HCT116 (cell line): ENCODE measurements around the gene TMEM106C. TPM values are rescaled to one million over a fixed set of nuclear protein-coding genes. Genes with fewer than 3 reads are reported as not detected.

Source experiments
- ATAC-seq: fragments of 200-7000 bp; cut with Tn5 transposase; 2 replicates; pipeline ENCODE4 v1.9.1; 2020; ENCODE audit warnings: mild to moderate bottlenecking, moderate library complexity
- BruUV-seq: library from RNA; stranded (reverse); fragments of 400-500 nt; replicated peaks from 2 replicates; lab custom pipeline; 2021; lab: Mats Ljungman, UMichigan
- CTCF ChIA-PET: fragments of 300-600 bp; sonication (Branson Sonifier 250); formaldehyde crosslinking; loops from one replicate; lab custom pipeline; 2021; ENCODE audit warnings: antibody characterized with exemption; lab: Charles Lee
- POLR2A ChIA-PET: fragments of 300-600, 350-600 bp; sonication (Branson Sonifier 250); formaldehyde crosslinking; loops from one replicate; lab custom pipeline; 2021; ENCODE audit warnings: antibody characterized with exemption; lab: Charles Lee
- RAD21 ChIA-PET, 2 experiments: fragments of 300-600 bp; sonication (Branson Sonifier 250); formaldehyde crosslinking; loops; one replicate each; lab custom pipeline; 2023; ENCODE audit warnings: low total read pairs in 2 of 2; ENCODE audit not compliant: uncharacterized antibody in 2 of 2, unreplicated experiment in 2 of 2, low non-redundant PET in 1 of 2; lab: Charles Lee
- DNase-seq: peaks from one replicate; pipeline ENCODE4 v3.0.0-alpha.2; 2010; ENCODE audit warnings: low read depth, low spot score
- H2AFZ ChIP-seq: fragments of 200-600 bp; shearing (Covaris generic), sonication (generic); 2 replicates; pipeline ENCODE4 v1.6.1; 2017; ENCODE audit warnings: low read depth, mixed run types, mixed read lengths, antibody characterized with exemption, low read length; ENCODE audit not compliant: poor library complexity, severe bottlenecking
- H3K27ac ChIP-seq: 2 replicates; pipeline ENCODE4 v1.5.1; 2012; ENCODE audit warnings: low read depth, low read length
- H3K27me3 ChIP-seq: fragments of 200-600 bp; sonication (generic); 2 replicates; pipeline ENCODE4 v1.6.1; 2016; ENCODE audit warnings: mixed run types, low read length, mixed read lengths; ENCODE audit not compliant: insufficient read depth
- H3K36me3 ChIP-seq, 2 experiments: fragments of 200-500 bp in 1 of 2; fragments of 200-600 bp in 1 of 2; sonication (Bioruptor generic) in 1 of 2; sonication (generic) in 1 of 2; 2 replicates each; pipeline versions ENCODE4 v1.5.1 to v1.6.1; 2014 to 2016; ENCODE audit warnings: low read length in 2 of 2, inconsistent platforms in 1 of 2, mixed read lengths in 1 of 2, mixed run types in 1 of 2; ENCODE audit not compliant: insufficient read depth in 2 of 2, control insufficient read depth in 1 of 2
- H3K4me1 ChIP-seq, 2 experiments: fragments of 200-600 bp in 1 of 2; sonication (generic) in 1 of 2; 2 replicates each; pipeline versions ENCODE4 v1.5.1 to v1.6.1; 2012 to 2017; ENCODE audit warnings: low read length in 2 of 2, inconsistent platforms in 1 of 2, mild to moderate bottlenecking in 1 of 2, mixed read lengths in 1 of 2, mixed run types in 1 of 2, moderate library complexity in 1 of 2; ENCODE audit not compliant: insufficient read depth in 2 of 2, control insufficient read depth in 1 of 2
- H3K4me2 ChIP-seq: fragments of 200-600 bp; sonication (generic); 2 replicates; pipeline ENCODE4 v1.6.1; 2017; ENCODE audit warnings: mixed run types, low read length, mixed read lengths
- H3K4me3 ChIP-seq, 2 experiments: fragments of 200-600 bp in 1 of 2; sonication (generic) in 1 of 2; replicated peaks in 1 of 2; 2 replicates each; pipeline ENCODE4 v1.5.1; 2011 to 2016; ENCODE audit warnings: low read length in 2 of 2, control low read depth in 1 of 2, low read depth in 1 of 2, mild to moderate bottlenecking in 1 of 2, mixed read lengths in 1 of 2, mixed run types in 1 of 2
- H3K79me2 ChIP-seq: fragments of 200-600 bp; sonication (generic); 2 replicates; pipeline ENCODE4 v1.6.1; 2017; ENCODE audit warnings: mild to moderate bottlenecking, mixed run types, low read length, moderate library complexity, mixed read lengths; ENCODE audit not compliant: insufficient read depth
- H3K9ac ChIP-seq: fragments of 200-600 bp; sonication (generic); 2 replicates; pipeline ENCODE4 v1.6.1; 2016; ENCODE audit warnings: low read length, mixed read lengths
- H3K9me2 ChIP-seq: fragments of 200-600 bp; sonication (generic), shearing (Covaris generic); 2 replicates; pipeline ENCODE4 v1.6.1; 2017; ENCODE audit warnings: mixed run types, mild to moderate bottlenecking, moderate library complexity; ENCODE audit not compliant: insufficient read depth
- H3K9me3 ChIP-seq, 2 experiments: fragments of 200-500 bp in 1 of 2; fragments of 200-600 bp in 1 of 2; sonication (Bioruptor generic) in 1 of 2; sonication (generic) in 1 of 2; 2 replicates each; pipeline ENCODE4 v1.6.1; 2014 to 2017; ENCODE audit warnings: low read length in 2 of 2, mixed read lengths in 2 of 2, inconsistent platforms in 1 of 2, low read depth in 1 of 2, mild to moderate bottlenecking in 1 of 2, mixed run types in 1 of 2, moderate library complexity in 1 of 2; ENCODE audit not compliant: control insufficient read depth in 1 of 2, insufficient read depth in 1 of 2
- H4K20me1 ChIP-seq: fragments of 200-600 bp; sonication (generic), shearing (Covaris generic); 2 replicates; pipeline ENCODE4 v1.6.1; 2017; ENCODE audit warnings: mixed run types, mild to moderate bottlenecking, moderate library complexity; ENCODE audit not compliant: insufficient read depth
- CBX3 ChIP-seq: IDR thresholded peaks from 2 replicates; pipeline ENCODE4 v1.6.1; 2012; ENCODE audit warnings: low read depth
- CEBPB ChIP-seq: IDR thresholded peaks from 2 replicates; pipeline ENCODE4 v1.6.1; 2012; ENCODE audit warnings: low read depth
- CTCF ChIP-seq, 3 experiments: fragments of 200-600 bp in 1 of 3; sonication (generic) in 1 of 3; IDR thresholded peaks in 2 of 3; conservative IDR thresholded peaks in 1 of 3; 2 replicates each; pipeline ENCODE4 v1.5.1; 2012 to 2017; ENCODE audit warnings: low read depth in 2 of 3, low read length in 2 of 3, antibody characterized with exemption in 1 of 3, borderline replicate concordance in 1 of 3, control low read depth in 1 of 3, mild to moderate bottlenecking in 1 of 3, mixed read lengths in 1 of 3, mixed run types in 1 of 3, moderate library complexity in 1 of 3; ENCODE audit not compliant: insufficient read depth in 1 of 3
- EGR1 ChIP-seq: IDR thresholded peaks from 2 replicates; pipeline ENCODE4 v1.6.1; 2012; ENCODE audit warnings: low read depth
- ELF1 ChIP-seq: IDR thresholded peaks from 2 replicates; pipeline ENCODE4 v1.6.1; 2012; ENCODE audit warnings: low read depth, borderline replicate concordance
- FOSL1 ChIP-seq: IDR thresholded peaks from 2 replicates; pipeline ENCODE4 v1.6.1; 2012; ENCODE audit warnings: low read depth
- JUND ChIP-seq: IDR thresholded peaks from 2 replicates; pipeline ENCODE4 v1.6.1; 2012
- MAX ChIP-seq: IDR thresholded peaks from 2 replicates; pipeline ENCODE4 v1.6.1; 2012
- POLR2A ChIP-seq: IDR thresholded peaks from 2 replicates; pipeline ENCODE4 v1.7.0; 2011; ENCODE audit warnings: borderline replicate concordance; ENCODE audit not compliant: insufficient read depth, insufficient read length; ENCODE audit errors: extremely low read depth
- POLR2AphosphoS5 ChIP-seq: IDR thresholded peaks from 2 replicates; pipeline ENCODE4 v1.6.1; 2011; ENCODE audit warnings: mild to moderate bottlenecking, low read depth, low read length, moderate library complexity
- RAD21 ChIP-seq: IDR thresholded peaks from 2 replicates; pipeline ENCODE4 v1.6.1; 2012; ENCODE audit warnings: low read depth, mild to moderate bottlenecking
- REST ChIP-seq: IDR thresholded peaks from 2 replicates; pipeline ENCODE4 v1.6.1; 2012; ENCODE audit warnings: low read depth
- SIN3A ChIP-seq: IDR thresholded peaks from 2 replicates; pipeline ENCODE4 v1.6.1; 2012; ENCODE audit warnings: low read depth
- SP1 ChIP-seq: IDR thresholded peaks from 2 replicates; pipeline ENCODE4 v1.6.1; 2012; ENCODE audit warnings: low read depth
- SRF ChIP-seq: IDR thresholded peaks from 2 replicates; pipeline ENCODE4 v1.6.1; 2012; ENCODE audit warnings: low read depth
- TCF7L2 ChIP-seq: IDR thresholded peaks from 2 replicates; pipeline ENCODE4 v1.7.0; 2011; ENCODE audit warnings: borderline replicate concordance, inconsistent platforms; ENCODE audit not compliant: insufficient read depth, insufficient read length; ENCODE audit errors: extremely low read depth
- YY1 ChIP-seq: IDR thresholded peaks from 2 replicates; pipeline ENCODE4 v1.6.1; 2011; ENCODE audit warnings: low read length, low read depth, moderate library complexity, mild to moderate bottlenecking; ENCODE audit not compliant: insufficient replicate concordance; ENCODE audit errors: extremely low read depth
- ZBTB33 ChIP-seq: IDR thresholded peaks from 2 replicates; pipeline ENCODE4 v1.6.1; 2011; ENCODE audit warnings: mild to moderate bottlenecking, low read length, moderate library complexity; ENCODE audit not compliant: insufficient replicate concordance; ENCODE audit errors: extremely low read depth
- intact Hi-C: fragments of 100-400 bp; cut with micrococcal nuclease; formaldehyde crosslinking; loops from 2 replicates; pipeline ENCODE4 v1.10.0; 2022
- total RNA-seq: library from RNA; stranded (reverse); gene quantifications from one replicate; pipeline ENCODE4 v1.2.1, GENCODE V29; 2021; ENCODE audit not compliant: unreplicated experiment

The TMEM106C gene
- total RNA-seq, 1 experiment from 2014 or later = 94.7 TPM

GRCh38 chr12:47969845-47970244 lies 6.4 kb downstream of the TMEM106C start:
- H3K9ac ChIP-seq = no peak overlapping the region
- no peaks in the 10 kb centered on the region for H3K9me3 ChIP-seq
- ChIA-PET POLR2A (no interaction called here), CTCF (no interaction called here), RAD21 (no interaction called here)
- H3K9me2 ChIP-seq = no peaks in the 10 kb centered on the region
- DNase-seq = no peak
- H3K36me3 ChIP-seq = peaks cover 20 to 25% of the 10 kb centered on the region in 2 experiments; a peak in 3 of 4 replicates
- no peak overlapping the region for H2AFZ ChIP-seq
- no peak for ATAC-seq
- H3K79me2 ChIP-seq = no peaks in the 10 kb centered on the region
- intact Hi-C loops = no loop called here
- no TSS peak for BruUV-seq
- no peaks in the 10 kb centered on the region for H4K20me1 ChIP-seq
- no peaks in the 10 kb centered on the region for H3K4me1 ChIP-seq
- H3K4me3 ChIP-seq = no peak overlapping the region
- H3K27ac ChIP-seq = no peak overlapping the region
- no peak overlapping the region for H3K4me2 ChIP-seq
- no peaks in the 10 kb centered on the region for H3K27me3 ChIP-seq
- TF ChIP-seq RAD21 (no peak), POLR2AphosphoS5 (no peak), FOSL1 (no peak), YY1 (no peak), CEBPB (no peak), TCF7L2 (no peak), MAX (no peak), CBX3 (no peak), SP1 (no peak), REST (no peak), SRF (no peak), CTCF (IDR thresholded peaks at IDR 0.05 in 2 of 3, conservative IDR thresholded peaks at IDR 0.05 in 1 of 3; ENCODE audit: borderline replicate concordance in 1 of 3, insufficient read depth in 1 of 3, low read depth in 2 of 3, low read length in 2 of 3) (no peak), ELF1 (no peak), JUND (no peak), ZBTB33 (no peak), EGR1 (no peak), POLR2A (no peak), SIN3A (no peak)
